GM13976 (cell line): ENCODE measurements around the gene SCAPER.

ENCODE experiments used
- DNase-seq: peaks from one replicate; pipeline ENCODE4 v3.0.0; 2012; ENCODE audit warnings: low spot score
- CTCF ChIP-seq: IDR thresholded peaks from 2 replicates; pipeline ENCODE4 v1.5.1; 2012; ENCODE audit warnings: borderline replicate concordance, mild to moderate bottlenecking; ENCODE audit not compliant: insufficient read depth; ENCODE audit errors: extremely low read depth, missing control alignments, control extremely low read depth
- in situ Hi-C: fragments of 300-500 bp; cut with MboI; formaldehyde crosslinking; loops from one replicate; pipeline ENCODE4 v1.12.0; 2022; ENCODE audit warnings: low sequenced_read_pairs, mixed read lengths, inconsistent platforms; ENCODE audit not compliant: unreplicated experiment

SCAPER gene

DNA sequence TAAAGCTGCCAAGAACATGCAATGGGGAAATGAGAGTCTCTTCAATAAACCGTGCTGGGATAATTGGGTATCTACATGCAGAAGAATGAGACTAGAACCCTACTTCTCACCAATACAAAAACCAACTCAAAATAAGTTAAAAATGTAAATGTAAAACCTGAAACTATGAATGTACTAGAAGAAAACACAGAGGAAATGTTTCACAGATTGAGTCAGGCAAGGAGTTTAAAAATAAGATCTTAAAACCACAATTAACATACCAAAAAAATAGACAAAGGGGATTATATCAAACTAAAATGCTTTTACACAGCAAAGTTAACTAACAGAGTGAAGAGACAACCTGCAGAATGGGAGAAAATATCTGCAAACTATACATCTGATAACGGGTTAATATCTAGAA, 478.2 kb downstream of the SCAPER start:
- no peak for DNase-seq
- in situ Hi-C loops = no loop called here
- TF ChIP-seq CTCF = no peak

DNA sequence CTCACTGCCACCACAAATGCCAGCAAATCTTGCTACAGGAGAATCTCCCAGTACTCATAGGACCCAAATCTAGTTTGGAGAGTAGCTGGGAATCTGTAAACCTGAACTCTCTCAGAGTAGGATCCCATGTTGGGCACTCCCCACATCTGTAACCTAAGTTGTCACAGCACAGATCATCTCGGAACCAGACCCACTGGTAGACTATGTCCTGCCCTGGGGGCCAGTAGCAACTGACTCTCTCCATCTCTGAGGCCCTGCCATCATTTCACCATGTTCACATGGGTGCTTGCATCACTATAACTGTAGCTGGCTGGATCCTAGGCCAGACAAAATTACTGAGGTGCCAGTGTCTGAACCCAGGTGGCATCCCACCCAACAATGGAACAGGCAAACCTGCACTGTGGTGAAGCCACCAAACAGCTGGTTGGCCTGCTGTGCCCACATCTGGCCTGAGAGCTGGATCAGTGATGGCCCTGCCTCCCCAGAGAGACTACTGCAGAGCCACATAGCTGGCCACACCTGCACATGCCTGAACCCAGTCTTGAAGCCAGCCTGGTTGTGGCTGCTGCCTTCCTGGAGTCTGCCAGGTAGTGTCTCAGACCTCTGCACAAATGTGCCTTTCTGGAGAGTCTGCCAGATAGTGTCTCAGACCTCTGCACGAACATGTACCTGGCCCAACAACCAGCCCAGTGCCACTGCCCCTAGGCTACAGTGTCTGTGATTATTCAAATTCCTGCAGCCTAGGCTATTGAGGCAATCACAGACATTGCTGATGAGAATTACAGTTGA, 486.6 kb downstream of the SCAPER start:
- in situ Hi-C loops = no loop called here
- no peak for DNase-seq
- TF ChIP-seq CTCF = no peak

DNA sequence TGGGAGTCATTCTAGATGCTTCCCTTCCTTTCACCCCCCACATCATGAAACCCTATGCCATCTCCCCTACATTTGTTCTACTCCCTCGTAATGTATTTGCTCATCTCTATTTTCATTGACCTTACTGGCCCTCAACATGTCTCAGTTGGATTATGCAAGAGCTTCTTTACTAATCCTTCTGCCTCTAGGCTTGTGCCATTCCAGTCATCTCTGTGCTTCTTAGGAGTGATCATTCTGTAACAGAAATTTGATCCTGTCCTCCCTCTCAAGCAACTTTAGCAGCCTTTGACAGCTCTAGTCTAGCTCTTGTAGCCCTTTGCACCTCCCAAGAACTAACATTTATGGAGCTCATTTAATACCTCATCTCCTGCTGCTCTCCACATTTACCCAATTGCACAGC, 503.9 kb downstream of the SCAPER start:
- TF ChIP-seq CTCF = no peak
- in situ Hi-C loops = no loop called here
- no peak for DNase-seq

- DNase-seq = no peak
- TF ChIP-seq CTCF = no peak
- in situ Hi-C loops = no loop called here
These were observed 506.6 kb downstream of the SCAPER start for GRCh38 chr15:76398317-76399104.

- no peak for DNase-seq
- in situ Hi-C loops = no loop called here
These were observed 511.5 kb downstream of the SCAPER start for GRCh38 chr15:76393614-76394013.

GRCh38 chr15:76391847-76392246, 513.3 kb downstream of the SCAPER start:
- in situ Hi-C loops = no loop called here
- no peak for TF ChIP-seq CTCF
- no peak for DNase-seq

More at GRCh38 chr15:76393614-76394013, 511.5 kb downstream of the SCAPER start:
- no peak for TF ChIP-seq CTCF
